H9 (cell line): ENCODE measurements around the gene FCER1G. TPM values are rescaled to one million over a fixed set of nuclear protein-coding genes. Genes with fewer than 3 reads are reported as not detected.
"Not testable (repeated sequence)": the region's sequence is repeated elsewhere in the genome, so short reads cannot be mapped to it uniquely, and the experiment has no call there.

Experiments used
- DNase-seq: peaks from one replicate; pipeline ENCODE4 v3.0.0-alpha.2; 2017
- H2AFZ ChIP-seq: one replicate; pipeline ENCODE4 v1.6.1; 2013; ENCODE audit warnings: mild to moderate bottlenecking, low read length, control low read depth, moderate library complexity
- H2AK5ac ChIP-seq: 2 replicates; pipeline ENCODE4 v1.6.1; 2013; ENCODE audit warnings: low read length, control low read depth, mixed read lengths; ENCODE audit not compliant: insufficient read length
- H2BK120ac ChIP-seq: one replicate; pipeline ENCODE4 v1.6.1; 2013; ENCODE audit warnings: low read depth, mild to moderate bottlenecking, low read length, control low read depth, inconsistent platforms; ENCODE audit not compliant: poor library complexity, severe bottlenecking
- H2BK12ac ChIP-seq: 2 replicates; pipeline ENCODE4 v1.6.1; 2013; ENCODE audit warnings: low read length, control low read depth, mixed read lengths, low read depth; ENCODE audit not compliant: insufficient read length
- H2BK15ac ChIP-seq: 2 replicates; pipeline ENCODE4 v1.6.1; 2013; ENCODE audit warnings: low read depth, low read length, control low read depth
- H2BK20ac ChIP-seq: one replicate; pipeline ENCODE4 v1.6.1; 2013; ENCODE audit warnings: low read depth, mild to moderate bottlenecking, low read length, control low read depth, inconsistent platforms; ENCODE audit not compliant: poor library complexity, severe bottlenecking
- H2BK5ac ChIP-seq: 2 replicates; pipeline ENCODE4 v1.6.1; 2013; ENCODE audit warnings: low read length, control low read depth, mixed read lengths; ENCODE audit not compliant: insufficient read length
- H3K14ac ChIP-seq: 2 replicates; pipeline ENCODE4 v1.6.1; 2013; ENCODE audit warnings: low read length, control low read depth; ENCODE audit not compliant: insufficient read depth
- H3K18ac ChIP-seq: 2 replicates; pipeline ENCODE4 v1.6.1; 2013; ENCODE audit warnings: low read depth, mild to moderate bottlenecking, mixed read lengths, low read length, control low read depth; ENCODE audit not compliant: insufficient read length
- H3K23ac ChIP-seq: 2 replicates; pipeline ENCODE4 v1.6.1; 2013; ENCODE audit warnings: low read length, control low read depth, mixed read lengths, low read depth; ENCODE audit not compliant: insufficient read length
- H3K23me2 ChIP-seq: 2 replicates; pipeline ENCODE4 v1.6.1; 2013; ENCODE audit warnings: low read depth, mild to moderate bottlenecking, mixed read lengths, low read length, control low read depth; ENCODE audit not compliant: insufficient read length, poor library complexity, severe bottlenecking
- H3K27ac ChIP-seq: 2 replicates; pipeline ENCODE4 v1.5.1; 2013; ENCODE audit warnings: low read length, control low read depth, mixed read lengths, low read depth; ENCODE audit not compliant: insufficient read length
- H3K27me3 ChIP-seq: 2 replicates; pipeline ENCODE4 v1.6.1; 2013; ENCODE audit warnings: low read length, control low read depth, inconsistent platforms; ENCODE audit not compliant: insufficient read depth
- H3K4ac ChIP-seq: 2 replicates; pipeline ENCODE4 v1.6.1; 2013; ENCODE audit warnings: low read depth, mild to moderate bottlenecking, control low read depth, inconsistent platforms, low read length, moderate library complexity
- H3K4me1 ChIP-seq: 2 replicates; pipeline ENCODE4 v1.6.1; 2013; ENCODE audit warnings: low read length, control low read depth, inconsistent platforms; ENCODE audit not compliant: insufficient read depth
- H3K4me2 ChIP-seq: 2 replicates; pipeline ENCODE4 v1.6.1; 2013; ENCODE audit warnings: low read length, control low read depth, mixed read lengths; ENCODE audit not compliant: insufficient read length, insufficient read depth
- H3K56ac ChIP-seq: 2 replicates; pipeline ENCODE4 v1.6.1; 2013; ENCODE audit warnings: low read depth, mild to moderate bottlenecking, mixed read lengths, low read length, control low read depth; ENCODE audit not compliant: insufficient read length
- H3K79me1 ChIP-seq: 2 replicates; pipeline ENCODE4 v1.6.1; 2013; ENCODE audit warnings: low read depth, mild to moderate bottlenecking, moderate library complexity, low read length, control low read depth, inconsistent platforms; ENCODE audit not compliant: insufficient read depth, poor library complexity, severe bottlenecking
- H3K79me2 ChIP-seq: 2 replicates; pipeline ENCODE4 v1.6.1; 2013; ENCODE audit warnings: low read length, control low read depth, inconsistent platforms; ENCODE audit not compliant: insufficient read depth
- H3K9ac ChIP-seq: 2 replicates; pipeline ENCODE4 v1.6.1; 2013; ENCODE audit warnings: low read length, control low read depth, mixed read lengths; ENCODE audit not compliant: insufficient read length; ENCODE audit errors: extremely low read depth
- H3K9me3 ChIP-seq: one replicate; pipeline ENCODE4 v1.6.1; 2013; ENCODE audit warnings: low read depth, low read length, inconsistent platforms; ENCODE audit not compliant: control insufficient read depth
- H3T11ph ChIP-seq: one replicate; pipeline ENCODE4 v1.6.1; 2013; ENCODE audit warnings: mild to moderate bottlenecking, low read length, control low read depth, inconsistent platforms
- H4K20me1 ChIP-seq: one replicate; pipeline ENCODE4 v1.6.1; 2013; ENCODE audit not compliant: control insufficient read depth, insufficient read length, insufficient read depth
- H4K5ac ChIP-seq: 2 replicates; pipeline ENCODE4 v1.6.1; 2013; ENCODE audit warnings: low read depth, mild to moderate bottlenecking, mixed read lengths, low read length, control low read depth; ENCODE audit not compliant: insufficient read length
- H4K8ac ChIP-seq: replicated peaks from 2 replicates; pipeline ENCODE4 v1.6.1; 2013; ENCODE audit warnings: low read length, control low read depth, mixed read lengths, low read depth; ENCODE audit not compliant: insufficient read length
- H4K91ac ChIP-seq: 2 replicates; pipeline ENCODE4 v1.6.1; 2013; ENCODE audit warnings: low read depth, mild to moderate bottlenecking, moderate library complexity, mixed read lengths, low read length, control low read depth; ENCODE audit not compliant: insufficient read length
- H3K27ac Mint-ChIP-seq, 3 experiments: 2 replicates in 2 of 3; 3 replicates in 1 of 3; pipeline ENCODE4 v1.8.0; 2020 to 2021; ENCODE audit warnings: mixed read lengths in 3 of 3, mild to moderate bottlenecking in 1 of 3, moderate library complexity in 1 of 3
- H3K27me3 Mint-ChIP-seq: 2 replicates; pipeline ENCODE4 v1.8.0; 2021; ENCODE audit warnings: low read depth, mild to moderate bottlenecking, moderate library complexity, mixed read lengths
- H3K36me3 Mint-ChIP-seq, 3 experiments: 2 replicates in 2 of 3; 3 replicates in 1 of 3; pipeline ENCODE4 v1.8.0; 2020 to 2021; ENCODE audit warnings: low read depth in 3 of 3, mixed read lengths in 3 of 3; ENCODE audit not compliant: insufficient read depth in 1 of 3
- H3K4me1 Mint-ChIP-seq, 2 experiments: 2 replicates each; pipeline ENCODE4 v1.8.0; 2020; ENCODE audit warnings: mixed read lengths in 2 of 2
- H3K4me3 Mint-ChIP-seq, 2 experiments: 2 replicates in 1 of 2; 3 replicates in 1 of 2; pipeline ENCODE4 v1.8.0; 2020 to 2021; ENCODE audit warnings: mild to moderate bottlenecking in 2 of 2, mixed read lengths in 2 of 2, moderate library complexity in 1 of 2
- H3K9me3 Mint-ChIP-seq, 2 experiments: 2 replicates in 1 of 2; 3 replicates in 1 of 2; pipeline ENCODE4 v1.8.0; 2020; ENCODE audit warnings: mild to moderate bottlenecking in 2 of 2, mixed read lengths in 2 of 2, moderate library complexity in 1 of 2
- CTCF ChIP-seq: fragments of 200-600 bp; sonication (generic); conservative IDR thresholded peaks from 3 replicates; pipeline ENCODE4 v1.8.0; 2021; ENCODE audit warnings: antibody characterized with exemption, mild to moderate bottlenecking
- WGBS: extraction: QIAGEN DNeasy Blood & Tissue Kit; methylation state at CpG from one replicate; pipeline ENCODE4 v1.1.7; 2013; ENCODE audit warnings: missing lambda C conversion rate, low lambda C conversion rate, mixed read lengths; ENCODE audit not compliant: insufficient read length; ENCODE audit errors: extremely low coverage; 5-methylcytosine and 5-hydroxymethylcytosine counted together
- total RNA-seq: library from RNA; stranded (reverse); gene quantifications from 2 replicates; pipeline ENCODE4 v1.2.1, GENCODE V29; 2021

FCER1G gene
- total RNA-seq, 1 experiment from 2014 or later = 0.90 TPM

GRCh38 chr1:161244888-161245287, 29.8 kb downstream of the FCER1G start:
- Histone ChIP-seq H3K27me3 (peaks cover 4% of the 10 kb centered on the region), H3T11ph (no peak overlapping the region), H3K79me2 (no peaks in the 10 kb centered on the region), H4K20me1 (no peaks in the 10 kb centered on the region), H3K27ac (no peak overlapping the region), H3K23me2 (no peaks in the 10 kb centered on the region), H3K79me1 (no peaks in the 10 kb centered on the region), H3K23ac (no peak overlapping the region), H3K9me3 (no peaks in the 10 kb centered on the region), H3K4me2 (no peak overlapping the region), H3K56ac (no peak overlapping the region), H4K8ac (no peak overlapping the region), H2BK120ac (no peak overlapping the region), H3K9ac (no peak overlapping the region), H2BK15ac (no peak overlapping the region), H2AK5ac (no peak overlapping the region), H2BK12ac (no peak overlapping the region), H3K4ac (no peak overlapping the region), H2BK20ac (no peak overlapping the region), H4K91ac (no peak overlapping the region), H2BK5ac (no peak overlapping the region), H4K5ac (no peak overlapping the region), H3K18ac (no peak overlapping the region), H2AFZ (no peak overlapping the region), H3K4me1 (no peaks in the 10 kb centered on the region), H3K14ac (no peak overlapping the region)
- TF ChIP-seq CTCF = no peak
- Mint-ChIP-seq H3K36me3 (peaks cover 0 to 3% (median 2%) of the 10 kb centered on the region in 3 experiments; a peak in 2 of 7 replicates), H3K4me1 (no peaks in the 10 kb centered on the region), H3K27ac (no peak overlapping the region), H3K9me3 (peaks cover 2% of the 10 kb centered on the region in 2 experiments; a peak in 4 of 5 replicates), H3K4me3 (no peak overlapping the region), H3K27me3 (peaks cover 3% of the 10 kb centered on the region; the same call in 1 of the 2 replicates)
- no CpG with 5 or more reads among the region's 4 CpGs for whole genome bisulfite sequencing
- DNase-seq = no peak

GRCh38 chr1:161250100-161250499, 35.0 kb downstream of the FCER1G start:
- not testable (repeated sequence) for H3K9me3 ChIP-seq

More at GRCh38 chr1:161250100-161250499, 35.0 kb downstream of the FCER1G start:
- H3K9me3 Mint-ChIP-seq, H3K36me3 Mint-ChIP-seq, H3T11ph ChIP-seq, H2BK5ac ChIP-seq, H2BK120ac ChIP-seq, H3K27ac ChIP-seq, H3K4me1 ChIP-seq, H3K27me3 ChIP-seq, H2AK5ac ChIP-seq, H3K4me2 ChIP-seq, H3K4me3 Mint-ChIP-seq, H3K14ac ChIP-seq, H3K18ac ChIP-seq, H4K20me1 ChIP-seq, H3K56ac ChIP-seq, H3K79me2 ChIP-seq, H3K4ac ChIP-seq, H2BK12ac ChIP-seq, H2BK20ac ChIP-seq, H3K23me2 ChIP-seq, DNase-seq, H3K23ac ChIP-seq, H4K8ac ChIP-seq, H4K91ac ChIP-seq, H3K27ac Mint-ChIP-seq, H3K4me1 Mint-ChIP-seq, H4K5ac ChIP-seq, H2AFZ ChIP-seq, H2BK15ac ChIP-seq, H3K9ac ChIP-seq, H3K79me1 ChIP-seq: not testable (repeated sequence)
- no CpG with 5 or more reads among the region's 5 CpGs for WGBS
- H3K27me3 Mint-ChIP-seq = peaks cover 10% of the 10 kb centered on the region; the same call in 1 of the 2 replicates
